Kidney capillary endothelial cell (primary cell): Measurements from ENCODE around the gene ZNF536.
"Not testable (repeated sequence)": the region's sequence is repeated elsewhere in the genome, so short reads cannot be mapped to it uniquely, and the experiment has no call there.

Source experiments
- DNase-seq: peaks from one replicate; pipeline ENCODE4 v3.0.0-alpha.2; 2018; ENCODE audit warnings: low spot score

Gene ZNF536

DNA sequence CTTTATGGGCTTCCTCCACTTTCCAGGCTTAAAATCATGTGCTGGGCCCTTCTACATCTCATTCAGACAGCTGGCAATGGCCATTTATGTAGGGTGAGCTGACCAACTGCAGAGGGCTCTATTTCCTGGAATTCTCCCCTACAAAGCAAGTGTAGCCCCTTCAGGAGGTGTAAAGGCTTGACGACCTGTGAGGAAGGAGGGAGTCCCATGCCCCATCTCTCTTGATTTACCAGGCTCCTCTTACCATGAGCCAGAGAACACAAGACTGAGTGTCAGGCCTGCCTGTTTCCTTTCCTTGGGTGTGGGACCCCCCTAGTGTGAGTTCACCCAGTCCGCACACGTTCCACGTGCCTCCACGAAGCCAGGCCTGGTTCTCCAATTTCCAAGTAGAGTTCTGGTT is 16.6 kb downstream of the ZNF536 start:
- DNase-seq = no peak

DNA sequence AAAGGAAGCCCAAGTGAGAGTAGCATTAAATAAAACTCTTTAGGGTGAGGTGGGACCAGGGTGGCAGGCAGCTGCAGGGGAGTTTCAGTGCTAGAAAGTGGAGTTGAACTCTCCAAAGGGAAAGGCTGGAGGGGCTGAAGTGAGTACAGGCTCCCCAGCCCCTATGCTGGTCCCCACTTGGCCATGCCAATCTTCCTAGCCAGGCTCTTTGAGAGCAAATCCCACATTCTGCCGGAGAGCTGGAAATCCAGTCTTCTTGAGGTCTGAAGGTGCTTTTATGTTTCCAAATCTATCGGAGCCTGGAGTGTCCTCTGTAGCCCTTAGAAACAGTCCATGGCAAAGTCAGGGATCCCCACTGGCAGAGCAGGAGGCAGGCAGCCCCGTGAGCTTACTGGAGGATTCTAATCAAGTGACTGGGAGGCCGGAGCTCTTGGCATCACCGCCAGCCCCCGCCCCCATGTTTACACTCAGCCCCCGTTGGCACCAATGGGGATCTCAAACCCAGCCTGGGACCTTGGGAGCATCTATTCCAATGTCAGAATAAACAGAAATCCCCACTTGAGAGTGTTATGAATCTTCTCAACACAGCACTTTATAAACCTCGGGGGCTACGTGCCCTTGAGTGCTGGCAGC is 18.3 kb downstream of the ZNF536 start:
- DNase-seq = no peak

DNA sequence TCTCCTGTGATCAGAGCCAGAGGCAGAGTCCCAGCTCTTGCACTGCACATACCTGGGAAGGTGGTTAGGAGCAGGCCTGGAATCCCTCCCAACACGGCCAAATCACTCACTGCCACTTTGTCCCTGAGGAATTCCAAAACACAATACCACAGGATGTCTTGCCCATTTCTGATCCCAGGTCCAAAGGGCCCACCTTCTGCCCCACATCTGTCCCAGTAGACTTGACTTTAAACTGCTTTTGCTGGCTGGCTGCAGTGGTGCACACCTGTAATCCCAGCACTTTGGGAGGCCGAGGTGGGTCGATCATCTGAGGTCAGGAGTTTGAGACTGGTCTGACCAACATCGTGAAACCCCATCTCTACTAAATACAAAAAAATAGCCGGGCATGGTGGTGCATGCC is 18.9 kb downstream of the ZNF536 start:
- no peak for DNase-seq

DNA sequence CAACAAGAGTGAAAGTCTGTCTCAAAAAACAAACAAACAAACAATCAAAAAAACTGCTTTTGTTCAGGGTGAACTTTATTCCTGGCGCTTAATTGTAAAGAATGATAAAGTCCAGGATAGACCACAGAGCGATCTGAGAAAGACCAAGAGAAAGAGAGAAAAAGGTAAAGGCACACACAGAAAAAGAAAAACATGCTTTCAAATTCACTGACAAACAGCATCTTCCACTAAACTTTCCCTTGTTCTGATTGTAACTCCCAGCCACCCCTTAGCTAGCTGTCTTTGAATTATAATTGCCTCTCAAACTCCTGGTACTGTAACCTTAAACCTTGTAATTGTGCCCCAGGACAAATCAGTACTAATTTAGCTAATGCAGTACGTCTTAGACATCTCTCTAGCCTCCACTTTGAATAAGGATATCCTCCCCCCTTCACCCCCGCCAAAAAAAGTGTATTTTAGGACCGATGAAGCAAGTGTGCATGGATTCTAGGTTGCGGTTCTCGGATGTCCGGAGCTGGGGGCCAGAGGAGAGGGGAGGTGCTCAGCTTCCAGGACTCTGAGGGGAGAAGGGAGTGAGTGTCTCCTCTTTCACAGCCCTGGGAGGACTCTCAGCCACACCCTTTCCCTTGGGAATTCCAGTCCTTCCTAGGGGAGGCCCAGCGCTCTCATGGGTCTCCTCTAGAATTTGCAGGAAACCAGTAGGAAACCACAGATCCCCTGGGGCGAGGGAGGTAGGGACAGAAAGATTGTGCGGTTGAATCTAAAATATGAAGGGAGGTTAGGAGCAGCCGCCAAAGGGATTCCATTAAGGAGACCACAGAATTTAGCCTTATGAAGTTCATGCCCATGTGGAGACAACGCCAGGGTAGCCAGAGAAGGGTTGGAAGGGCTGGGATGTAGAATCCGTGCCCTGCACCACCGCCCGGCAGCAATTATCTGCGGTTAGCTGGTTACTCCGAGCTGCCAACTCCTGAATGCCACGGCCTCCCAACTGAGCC is 19.7 kb downstream of the ZNF536 start:
- DNase-seq = no peak

DNA sequence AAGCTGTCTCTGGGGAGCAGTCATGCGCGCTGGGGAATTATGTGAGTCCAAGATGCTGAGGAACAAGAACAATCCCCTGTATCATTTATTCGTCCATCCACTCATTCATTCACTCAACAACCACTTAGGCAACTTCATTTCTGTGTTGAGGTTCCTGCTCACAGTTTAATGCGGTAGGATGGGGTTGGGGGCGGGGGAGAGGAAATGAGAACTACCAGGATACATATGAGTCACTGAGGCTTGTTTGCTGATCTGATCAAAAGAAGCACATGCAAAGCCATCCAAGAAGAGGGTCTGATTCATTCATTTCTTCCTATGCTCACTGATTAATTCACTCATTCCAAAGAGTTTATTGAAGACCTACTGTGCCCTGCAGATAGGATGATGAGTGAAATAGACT is 20.9 kb downstream of the ZNF536 start:
- no peak for DNase-seq

DNA sequence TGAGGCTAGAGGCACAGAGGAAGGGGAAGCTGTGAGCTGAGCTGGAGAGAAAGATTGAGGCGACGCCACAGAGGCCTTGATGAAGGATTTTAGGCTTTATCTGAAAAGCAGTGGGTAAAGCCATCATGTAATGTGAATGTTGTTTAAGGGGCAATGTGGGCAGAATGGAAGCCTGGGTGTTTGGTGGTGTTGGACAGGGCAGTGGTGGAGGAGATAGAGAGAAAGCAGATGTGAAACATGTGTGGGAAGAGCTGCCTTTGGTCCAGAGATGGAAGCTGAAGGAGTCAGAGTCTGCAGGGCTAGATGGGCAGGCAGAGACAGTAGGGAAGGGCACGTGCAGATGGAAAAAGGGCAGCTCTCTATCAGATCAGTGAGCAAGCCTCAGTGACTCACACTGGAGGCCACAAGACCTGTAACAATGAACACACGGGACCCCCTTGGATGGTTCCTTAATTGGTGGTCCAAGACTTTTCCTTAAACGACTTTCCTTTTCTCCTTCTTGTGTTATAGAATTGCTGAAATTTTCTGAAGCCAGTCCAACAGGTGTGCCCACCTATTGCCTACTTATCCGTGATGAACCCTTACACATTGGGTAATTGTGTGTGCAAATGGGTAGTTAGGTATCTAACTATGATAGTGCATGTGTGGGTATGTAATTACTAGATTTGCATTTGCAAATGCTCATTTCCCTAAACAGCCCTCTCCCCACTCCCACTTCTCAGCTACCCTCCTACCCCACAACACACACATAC is 21.7 kb downstream of the ZNF536 start:
- DNase-seq = no peak

DNA sequence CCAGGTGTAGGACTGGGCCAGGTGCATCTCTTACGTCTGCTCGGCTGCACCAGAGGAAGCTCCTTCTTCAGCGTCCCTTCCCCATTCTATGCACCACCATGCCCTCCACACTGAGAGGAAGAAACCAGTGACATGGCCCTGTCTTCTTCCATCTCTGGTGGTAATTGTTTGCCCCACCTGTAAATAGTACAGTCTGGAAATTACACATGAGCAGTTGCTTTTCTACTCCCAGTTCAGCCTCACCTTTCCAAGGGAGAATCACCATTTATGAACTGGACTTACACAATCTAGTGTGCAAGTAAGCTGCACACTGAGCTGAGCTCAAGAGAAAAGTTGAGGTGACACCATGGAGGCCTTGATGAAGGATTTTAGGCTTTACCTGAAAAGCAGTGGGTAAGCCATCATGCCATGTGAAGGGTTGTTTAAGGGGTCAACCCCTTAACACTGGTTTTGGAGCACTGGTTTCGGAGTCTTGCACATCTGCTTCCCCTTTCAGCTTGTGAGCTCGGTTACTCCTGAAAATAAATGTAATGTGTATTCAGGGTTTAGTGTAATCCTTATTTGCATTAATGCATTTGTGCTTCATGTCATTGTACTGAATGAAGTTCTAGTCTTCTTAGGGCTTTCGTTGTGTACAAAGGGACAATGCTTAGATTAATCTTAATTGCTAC is 22.4 kb downstream of the ZNF536 start:
- DNase-seq = no peak

DNA sequence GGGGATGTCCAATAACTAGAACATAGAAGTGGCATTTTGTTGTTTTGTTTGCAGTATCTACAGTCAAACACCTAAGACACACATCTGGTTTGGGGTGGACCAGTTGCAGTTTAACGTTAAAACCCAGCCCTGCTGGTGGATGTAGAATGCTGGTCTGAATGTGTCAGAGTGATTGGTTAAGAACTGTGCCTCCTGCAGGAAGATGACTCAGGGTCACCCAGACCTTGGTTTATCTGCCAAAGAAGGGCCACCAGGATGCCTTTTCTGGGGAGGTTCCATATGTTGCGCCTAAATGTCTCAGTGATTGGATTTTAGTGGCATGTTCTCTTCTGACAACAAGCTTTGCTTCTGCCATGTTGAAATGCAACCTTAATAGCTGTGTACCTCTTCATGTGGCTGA is 23.1 kb downstream of the ZNF536 start:
- no peak for DNase-seq

DNA sequence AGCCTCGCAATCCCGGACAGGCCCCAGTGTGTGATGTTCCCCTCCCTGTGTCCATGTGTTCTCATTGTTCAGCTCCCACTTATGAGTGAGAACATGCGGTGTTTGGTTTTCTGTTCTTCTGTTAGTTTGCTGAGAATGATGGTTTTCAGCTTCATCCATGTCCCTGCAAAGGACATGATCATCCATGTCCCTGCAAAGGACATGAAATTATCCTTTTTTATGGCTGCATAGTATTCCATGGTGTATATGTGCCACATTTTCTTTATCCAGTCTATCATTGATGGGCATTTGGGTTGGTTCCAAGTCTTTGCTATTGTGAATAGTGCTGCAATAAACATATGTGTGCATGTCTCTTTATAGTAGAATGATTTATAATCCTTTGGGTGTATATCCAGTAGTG is 26.4 kb downstream of the ZNF536 start:
- DNase-seq = not testable (repeated sequence)

DNA sequence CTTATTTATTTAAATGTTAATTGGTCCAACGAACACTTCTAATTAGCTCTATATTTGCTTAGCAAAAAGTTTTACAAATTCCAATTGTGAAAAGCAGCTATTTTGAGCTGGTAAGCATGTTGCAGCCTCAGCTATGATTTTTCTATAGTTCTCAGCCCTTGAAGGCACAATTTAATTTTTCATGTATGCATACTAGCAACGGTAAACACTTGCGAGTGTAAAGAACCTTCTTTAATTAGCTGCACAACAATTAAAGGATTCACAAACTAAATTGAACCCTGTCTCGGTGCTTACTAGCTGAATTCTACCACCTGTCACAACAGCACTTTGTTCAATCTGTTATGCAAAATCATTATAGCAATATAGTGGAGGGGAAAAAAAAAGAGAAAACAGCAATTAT is 29.8 kb downstream of the ZNF536 start:
- DNase-seq = no peak

DNA sequence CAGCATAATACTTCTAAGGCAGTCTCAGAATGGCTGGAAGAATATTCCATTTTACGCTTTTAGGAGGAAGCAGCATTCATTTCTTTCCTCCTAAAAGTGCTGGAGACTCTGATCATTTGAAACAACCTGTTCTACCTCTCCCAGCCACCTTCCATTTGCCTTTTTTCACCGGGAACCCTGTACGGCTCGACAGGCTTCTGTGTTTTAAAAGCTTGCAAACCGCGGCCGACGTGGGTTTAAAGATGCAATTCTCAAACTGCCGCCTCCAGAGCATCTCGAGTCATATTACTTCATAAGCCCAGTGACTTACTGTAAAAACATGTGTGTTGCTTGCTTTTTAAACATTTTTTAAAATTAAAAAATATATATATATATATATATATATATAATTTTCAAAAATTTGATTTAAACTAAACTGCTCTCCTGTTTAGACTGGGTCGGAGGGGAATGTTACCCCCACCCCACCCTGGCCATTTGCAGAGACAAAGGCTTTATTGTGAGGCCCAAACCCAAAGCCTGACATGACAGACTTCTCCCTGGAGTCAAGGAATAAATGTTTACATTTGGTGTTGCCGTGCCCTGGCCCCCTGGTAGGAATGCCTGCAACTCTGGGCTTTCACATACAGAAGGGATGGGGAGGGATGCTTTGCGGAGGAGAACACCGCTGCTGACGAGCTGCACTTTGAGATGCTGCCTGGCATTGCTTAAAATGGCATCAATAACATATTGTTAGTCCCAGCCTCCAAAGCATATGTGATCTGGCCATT is 30.4 kb downstream of the ZNF536 start:
- DNase-seq = no peak

DNA sequence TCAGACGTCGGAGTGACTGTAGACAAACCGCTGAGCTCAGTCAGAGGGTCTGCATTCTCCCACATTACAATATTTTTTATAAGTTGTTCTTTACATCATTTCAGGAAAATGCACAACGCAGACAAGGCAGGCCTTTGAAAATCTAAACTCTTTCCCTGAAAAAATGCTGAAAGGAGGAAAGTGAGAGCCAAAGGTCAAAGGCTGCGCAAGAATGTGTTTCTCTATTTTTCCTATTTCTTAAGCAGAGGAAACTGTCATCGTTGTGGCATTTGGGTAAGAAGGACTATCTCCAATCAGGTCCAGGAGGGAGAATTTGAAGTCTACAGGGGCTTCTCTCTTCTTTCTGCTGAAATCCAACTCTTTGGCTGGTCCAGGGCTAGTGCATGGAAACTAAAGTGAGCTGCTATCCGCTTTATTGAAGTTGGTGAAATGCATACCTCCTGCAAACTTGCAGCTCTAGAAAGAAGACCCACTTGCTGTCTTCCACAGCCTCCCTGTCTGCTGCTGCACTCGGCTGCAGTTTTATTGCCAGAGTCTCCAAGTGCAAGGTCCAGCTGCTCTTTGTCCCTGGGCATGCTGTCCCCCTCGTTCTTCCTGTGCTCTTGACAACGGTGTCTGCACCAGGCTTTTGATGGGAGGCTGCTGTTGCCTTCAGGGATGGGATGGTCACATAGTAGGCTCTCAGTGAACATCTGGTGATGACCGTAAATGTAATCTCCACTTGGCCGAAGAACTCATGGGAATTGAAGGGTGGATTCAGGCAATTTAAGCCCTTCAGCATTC is 31.2 kb downstream of the ZNF536 start:
- DNase-seq = no peak

DNA sequence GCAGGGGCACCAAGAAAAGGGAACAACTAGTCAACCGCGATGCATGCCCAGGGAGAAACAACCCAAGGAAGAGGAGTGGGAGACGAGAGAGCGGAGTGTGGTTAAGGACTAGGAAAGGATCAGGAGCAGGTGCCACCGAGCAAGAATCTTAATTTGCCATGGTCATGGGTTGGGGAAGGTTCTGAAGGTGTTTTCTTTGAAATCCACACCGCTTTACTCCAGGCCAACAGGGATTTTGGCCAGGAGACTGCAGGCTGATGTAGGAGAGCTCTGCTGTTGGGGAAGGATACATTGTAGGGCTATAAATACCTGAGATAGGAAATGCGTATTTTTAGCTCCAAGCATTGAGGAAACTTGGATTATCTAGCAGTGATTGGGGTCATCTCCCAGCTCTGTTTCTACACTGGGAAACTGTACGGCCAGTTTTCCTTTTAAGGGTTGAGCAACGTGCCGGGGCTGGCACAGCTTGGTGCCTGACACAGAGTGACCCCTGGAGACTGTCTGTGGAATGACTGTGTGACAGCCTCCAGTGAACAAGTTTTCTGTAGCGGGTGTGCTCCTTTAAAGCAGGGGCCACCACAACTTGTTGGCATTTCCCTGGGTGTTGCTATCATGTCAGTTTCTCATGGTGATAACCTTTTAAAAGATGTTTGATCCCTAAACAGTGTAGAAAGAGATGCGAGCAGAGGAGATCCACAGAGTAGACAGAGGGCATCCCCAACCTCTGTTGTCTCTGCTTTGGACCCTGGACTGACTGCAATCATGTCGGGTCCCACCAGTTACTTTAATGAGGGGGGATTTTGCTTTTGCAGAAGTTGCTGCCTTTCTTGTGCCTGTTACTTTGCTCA is 34.3 kb downstream of the ZNF536 start:
- peak; percentile 10 for DNase-seq

DNA sequence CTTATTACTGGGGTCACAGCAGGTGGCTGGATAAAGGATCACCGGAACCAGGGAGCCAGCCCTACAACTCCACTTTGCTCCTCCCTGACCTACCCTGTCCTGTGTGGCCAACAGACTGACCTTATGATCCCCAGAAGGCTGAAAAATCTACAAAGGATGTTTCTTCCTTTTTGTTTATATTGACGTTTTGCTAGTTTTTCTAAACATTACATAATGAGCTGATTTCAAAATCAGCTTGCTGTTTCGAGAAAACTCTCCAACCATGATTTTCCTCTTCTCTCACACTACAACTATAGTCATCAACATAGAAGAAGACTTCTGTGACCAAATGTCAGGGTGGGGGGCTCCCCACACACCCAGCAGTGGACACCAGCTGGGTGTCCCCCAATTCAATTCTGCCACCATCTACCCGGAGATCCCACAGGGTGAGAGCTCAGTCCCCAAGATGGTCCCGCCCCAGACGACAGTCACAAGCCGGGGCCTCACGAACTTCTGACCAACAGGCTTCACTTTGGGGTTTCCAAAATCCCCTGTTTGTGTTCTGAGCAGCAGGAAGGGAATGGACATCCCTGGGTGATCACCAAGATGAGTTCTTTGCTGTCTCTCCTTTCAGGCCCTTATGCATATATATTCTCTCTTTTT is 35.0 kb downstream of the ZNF536 start:
- DNase-seq = no peak

DNA sequence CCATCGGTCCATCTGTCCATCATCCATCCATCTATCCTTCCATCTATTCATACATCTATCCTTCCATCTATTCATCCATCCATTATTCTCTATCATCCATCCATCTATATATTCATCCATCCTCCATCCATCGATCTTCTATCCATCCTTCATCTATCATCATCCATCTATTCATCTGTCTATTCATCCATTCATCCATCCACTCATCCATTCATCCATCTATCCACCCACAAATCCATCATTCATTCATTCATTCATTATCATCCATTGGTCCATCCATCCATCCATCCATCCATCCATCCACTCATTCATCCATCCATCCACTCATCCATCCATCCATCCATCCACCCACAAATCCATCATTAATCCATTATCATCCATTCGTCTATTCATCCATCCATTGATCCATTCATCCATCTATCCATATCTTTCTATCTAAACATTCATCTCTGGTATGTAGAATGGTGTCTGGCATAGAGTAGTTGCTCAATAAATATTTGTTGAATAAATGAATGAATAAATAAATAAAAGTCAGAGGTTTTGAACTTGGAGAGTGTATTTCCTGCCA is 36.6 kb downstream of the ZNF536 start:
- DNase-seq = no peak

DNA sequence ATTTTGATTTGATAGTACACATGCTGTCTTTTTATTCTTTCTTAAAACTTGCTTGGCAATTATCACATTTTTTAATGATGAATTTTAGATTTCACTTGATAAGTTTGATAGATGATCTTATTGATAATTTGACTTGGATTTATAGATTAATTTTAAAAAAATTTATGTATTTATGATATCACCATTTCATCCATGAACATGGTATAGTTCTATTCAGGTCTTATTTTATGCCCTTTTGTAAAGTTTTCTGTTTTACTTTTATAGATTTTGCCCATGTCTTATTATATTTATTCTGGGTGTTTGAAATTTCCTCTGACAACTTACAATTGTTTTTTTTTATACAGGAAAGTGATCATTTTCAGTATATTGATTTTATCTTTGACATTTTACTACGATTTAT is 39.5 kb downstream of the ZNF536 start:
- DNase-seq = no peak

DNA sequence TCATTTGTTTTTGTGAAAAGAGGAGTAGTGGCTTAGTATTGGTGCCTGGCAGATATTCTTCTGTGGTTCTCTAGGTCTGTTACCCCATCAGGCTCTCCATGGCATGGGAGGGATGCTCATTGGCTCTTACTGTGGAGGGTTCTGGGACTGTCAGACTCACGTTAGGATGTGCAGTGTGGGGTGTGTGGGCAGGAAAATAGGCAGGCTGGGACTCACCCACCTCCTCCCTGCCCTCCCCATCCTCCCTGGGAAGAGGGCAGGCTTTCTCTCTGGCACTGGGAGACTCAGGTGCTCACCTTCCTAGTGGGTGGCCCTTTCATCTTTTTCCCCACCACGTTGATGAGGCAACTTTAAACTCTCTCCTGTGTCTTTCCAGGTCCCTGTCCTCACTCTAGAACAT is 44.2 kb downstream of the ZNF536 start:
- no peak for DNase-seq

DNA sequence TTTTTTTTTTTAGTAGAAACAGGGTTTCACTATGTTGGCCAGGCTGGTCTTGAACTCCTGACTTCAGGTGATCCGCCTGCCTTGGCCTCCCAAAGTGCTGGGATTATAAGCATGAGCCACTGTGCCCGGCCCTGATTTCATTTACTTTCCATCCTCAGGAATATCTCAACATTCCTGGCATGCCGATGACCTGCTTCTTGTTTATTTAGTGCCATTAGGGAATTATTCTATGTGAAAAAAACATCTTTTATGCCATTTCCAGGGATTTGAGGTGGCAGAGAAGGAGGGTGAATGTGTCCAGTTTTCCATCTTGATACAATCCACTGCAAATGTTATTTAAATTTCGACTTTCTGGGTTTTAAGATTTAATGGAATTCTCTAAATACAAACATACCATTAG is 45.0 kb downstream of the ZNF536 start:
- not testable (repeated sequence) for DNase-seq
